H1 (cell line): ENCODE results near the gene CCDC78. TPM values are rescaled to one million over a fixed set of nuclear protein-coding genes. Genes with fewer than 3 reads are reported as not detected.

Experiments used
- CTCF ChIA-PET: fragments of 300-600 bp; sonication (Branson Sonifier 250); formaldehyde crosslinking; loops from one replicate; lab custom pipeline; 2021; ENCODE audit not compliant: partially characterized antibody; lab: Charles Lee
- POLR2A ChIA-PET: fragments of 300-600 bp; sonication (Branson Sonifier 250); formaldehyde crosslinking; loops from one replicate; lab custom pipeline; 2021; ENCODE audit warnings: inconsistent platforms; ENCODE audit not compliant: partially characterized antibody; lab: Charles Lee
- DNase-seq, 2 experiments: peaks; one replicate each; pipeline versions ENCODE4 v3.0.0 to v3.0.0-alpha.2; 2010 to 2022; ENCODE audit warnings: low spot score in 2 of 2, low read depth in 1 of 2, mixed read lengths in 1 of 2
- FAIRE-seq: peaks from 2 replicates; lab custom pipeline; 2011; peaks lifted over from hg19 to GRCh38; lab: Jason Lieb, UNC
- H2AFZ ChIP-seq: 2 replicates; pipeline ENCODE4 v1.8.1; 2012; ENCODE audit warnings: low read length, inconsistent platforms
- H2AK5ac ChIP-seq: 2 replicates; pipeline ENCODE4 v1.6.1; 2013; ENCODE audit warnings: low read depth, low read length
- H2BK120ac ChIP-seq: replicated peaks from 2 replicates; pipeline ENCODE3; 2013; ENCODE audit warnings: low read depth, low read length, inconsistent platforms
- H2BK12ac ChIP-seq: 2 replicates; pipeline ENCODE4 v1.6.1; 2013; ENCODE audit warnings: low read depth, low read length
- H2BK15ac ChIP-seq: 2 replicates; pipeline ENCODE4 v1.6.1; 2013; ENCODE audit warnings: low read length
- H2BK20ac ChIP-seq: 2 replicates; pipeline ENCODE4 v1.6.1; 2013; ENCODE audit warnings: low read length
- H2BK5ac ChIP-seq: 2 replicates; pipeline ENCODE4 v1.6.1; 2013; ENCODE audit warnings: low read depth, low read length
- H3K14ac ChIP-seq: 2 replicates; pipeline ENCODE4 v1.6.1; 2013; ENCODE audit warnings: inconsistent platforms; ENCODE audit not compliant: insufficient read length
- H3K18ac ChIP-seq: 2 replicates; pipeline ENCODE4 v1.6.1; 2013; ENCODE audit warnings: low read length; ENCODE audit errors: extremely low read depth
- H3K23ac ChIP-seq: 2 replicates; pipeline ENCODE4 v1.6.1; 2013; ENCODE audit warnings: inconsistent platforms; ENCODE audit not compliant: insufficient read length
- H3K23me2 ChIP-seq: 2 replicates; pipeline ENCODE4 v1.6.1; 2013; ENCODE audit warnings: low read depth, low read length
- H3K27ac ChIP-seq: 2 replicates; pipeline ENCODE4 v1.6.1; 2011; ENCODE audit warnings: low read depth, low read length, inconsistent platforms
- H3K27me3 ChIP-seq, 4 experiments: replicated peaks in 1 of 4; 1 replicate in 1 of 4; 2 replicates in 3 of 4; pipeline versions ENCODE4 v1.6.1 to v1.8.1; 2011 to 2013; ENCODE audit warnings: low read length in 3 of 4, mild to moderate bottlenecking in 3 of 4, inconsistent platforms in 2 of 4, mixed read lengths in 2 of 4, moderate library complexity in 1 of 4; ENCODE audit not compliant: control insufficient read depth in 3 of 4, insufficient read depth in 3 of 4; ENCODE audit errors: extremely low read depth in 1 of 4
- H3K36me3 ChIP-seq, 4 experiments: 2 replicates each; pipeline versions ENCODE4 v1.6.1 to v1.8.1; 2011 to 2013; ENCODE audit warnings: mild to moderate bottlenecking in 4 of 4, low read length in 3 of 4, moderate library complexity in 2 of 4, control low read depth in 1 of 4, inconsistent platforms in 1 of 4; ENCODE audit not compliant: insufficient read depth in 4 of 4, control insufficient read depth in 2 of 4
- H3K4ac ChIP-seq: replicated peaks from 2 replicates; pipeline ENCODE3; 2013; ENCODE audit warnings: low read length, low read depth, mixed read lengths, inconsistent platforms; ENCODE audit not compliant: insufficient read length
- H3K4me1 ChIP-seq, 4 experiments: replicated peaks in 1 of 4; 1 replicate in 1 of 4; 2 replicates in 3 of 4; pipeline versions ENCODE4 v1.6.1 to v1.8.1; 2011 to 2013; ENCODE audit warnings: low read length in 3 of 4, inconsistent platforms in 2 of 4, mixed read lengths in 1 of 4; ENCODE audit not compliant: insufficient read depth in 4 of 4, control insufficient read depth in 3 of 4
- H3K4me2 ChIP-seq, 2 experiments: 2 replicates each; pipeline versions ENCODE4 v1.6.1 to v1.8.1; 2011 to 2013; ENCODE audit warnings: low read depth in 2 of 2, low read length in 2 of 2, control low read depth in 1 of 2, inconsistent platforms in 1 of 2, mild to moderate bottlenecking in 1 of 2; ENCODE audit not compliant: insufficient read depth in 1 of 2
- H3K4me3 ChIP-seq, 4 experiments: fragments of 200-600, 300-600 bp in 1 of 4; sonication (generic), shearing (Covaris generic), sonication (Bioruptor Twin) in 1 of 4; 2 replicates each; pipeline versions ENCODE4 v1.5.1 to v1.8.1; 2011 to 2016; ENCODE audit warnings: low read length in 4 of 4, low read depth in 3 of 4, control low read depth in 2 of 4, inconsistent platforms in 2 of 4, mild to moderate bottlenecking in 2 of 4, mixed read lengths in 1 of 4, moderate library complexity in 1 of 4; ENCODE audit not compliant: insufficient read depth in 2 of 4; ENCODE audit errors: extremely low read depth in 1 of 4
- H3K56ac ChIP-seq: replicated peaks from 2 replicates; pipeline ENCODE3; 2013; ENCODE audit warnings: low read depth, mild to moderate bottlenecking, mixed read lengths, low read length, inconsistent platforms; ENCODE audit not compliant: insufficient read length
- H3K79me1 ChIP-seq: 2 replicates; pipeline ENCODE4 v1.6.1; 2013; ENCODE audit warnings: low read depth, low read length, control low read depth
- H3K79me2 ChIP-seq, 2 experiments: 2 replicates each; pipeline versions ENCODE4 v1.6.1 to v1.8.1; 2012 to 2013; ENCODE audit warnings: low read length in 2 of 2, mild to moderate bottlenecking in 2 of 2, inconsistent platforms in 1 of 2; ENCODE audit not compliant: insufficient read depth in 2 of 2, control insufficient read depth in 1 of 2
- H3K9ac ChIP-seq, 4 experiments: replicated peaks in 1 of 4; 1 replicate in 1 of 4; 2 replicates in 3 of 4; pipeline versions ENCODE4 v1.6.1 to v1.8.1; 2011 to 2013; ENCODE audit warnings: low read depth in 3 of 4, low read length in 3 of 4, control low read depth in 2 of 4, mild to moderate bottlenecking in 2 of 4, moderate library complexity in 2 of 4, inconsistent platforms in 1 of 4; ENCODE audit errors: extremely low read depth in 1 of 4
- H3K9me3 ChIP-seq, 2 experiments: 2 replicates each; pipeline versions ENCODE4 v1.6.1 to v1.8.1; 2012 to 2013; ENCODE audit warnings: mild to moderate bottlenecking in 2 of 2, moderate library complexity in 2 of 2, control low read depth in 1 of 2, inconsistent platforms in 1 of 2, low read depth in 1 of 2, low read length in 1 of 2, mixed read lengths in 1 of 2; ENCODE audit not compliant: insufficient read depth in 2 of 2
- H4K20me1 ChIP-seq, 2 experiments: replicated peaks in 1 of 2; 2 replicates each; pipeline versions ENCODE3 to v1.8.1; 2011 to 2013; ENCODE audit warnings: inconsistent platforms in 2 of 2, low read length in 2 of 2, mild to moderate bottlenecking in 1 of 2; ENCODE audit not compliant: insufficient read depth in 2 of 2, control insufficient read depth in 1 of 2
- H4K5ac ChIP-seq: 2 replicates; pipeline ENCODE4 v1.6.1; 2013; ENCODE audit warnings: low read length, low read depth, mixed read lengths, inconsistent platforms; ENCODE audit not compliant: insufficient read length
- H4K8ac ChIP-seq: 2 replicates; pipeline ENCODE4 v1.8.0; 2013; ENCODE audit warnings: mild to moderate bottlenecking, moderate library complexity, low read length, inconsistent platforms; ENCODE audit not compliant: insufficient read depth; ENCODE audit errors: extremely low read depth
- H4K91ac ChIP-seq: replicated peaks from 2 replicates; pipeline ENCODE3; 2013; ENCODE audit warnings: low read length, mixed read lengths, inconsistent platforms; ENCODE audit not compliant: insufficient read length
- BRCA1 ChIP-seq: IDR thresholded peaks from 2 replicates; pipeline ENCODE4 v1.6.1; 2012; ENCODE audit warnings: low read depth, low read length, improper control_type of control experiment
- JUN ChIP-seq: IDR thresholded peaks from 2 replicates; pipeline ENCODE4 v1.6.1; 2011; ENCODE audit warnings: low read depth, mild to moderate bottlenecking, improper control_type of control experiment, low read length
- KDM1A ChIP-seq: fragments of 200-600, 300-600 bp; sonication (generic); IDR thresholded peaks from 2 replicates; pipeline ENCODE4 v1.7.1; 2016; ENCODE audit warnings: mild to moderate bottlenecking, low read length, borderline replicate concordance
- KDM5A ChIP-seq: fragments of 200-600 bp; IDR thresholded peaks from 2 replicates; pipeline ENCODE4 v1.7.1; 2012; ENCODE audit warnings: mild to moderate bottlenecking, low read length, inconsistent platforms, mixed read lengths
- MAFK ChIP-seq: IDR thresholded peaks from 2 replicates; pipeline ENCODE4 v1.6.1; 2012; ENCODE audit warnings: low read depth, mild to moderate bottlenecking, improper control_type of control experiment, low read length
- RAD21 ChIP-seq, 2 experiments: IDR thresholded peaks in 1 of 2; conservative IDR thresholded peaks in 1 of 2; 2 replicates each; pipeline ENCODE4 v1.6.1; 2011; ENCODE audit warnings: low read depth in 2 of 2, low read length in 2 of 2, improper control_type of control experiment in 1 of 2, inconsistent platforms in 1 of 2, mild to moderate bottlenecking in 1 of 2, moderate library complexity in 1 of 2
- SIRT6 ChIP-seq: IDR thresholded peaks from one replicate; pipeline ENCODE4 v1.7.1; 2012; ENCODE audit warnings: low read length, inconsistent platforms
- SIX5 ChIP-seq: IDR thresholded peaks from 2 replicates; pipeline ENCODE4 v1.6.1; 2011; ENCODE audit warnings: mild to moderate bottlenecking, low read depth, low read length
- USF2 ChIP-seq: IDR thresholded peaks from 2 replicates; pipeline ENCODE4 v1.6.1; 2011; ENCODE audit warnings: low read length, improper control_type of control experiment
- WGBS, 2 experiments: shearing (Covaris generic) in 1 of 2; methylation state at CpG; one replicate each; pipeline versions ENCODE4 v1.1.6 to v1.1.7; 2013 to 2015; ENCODE audit warnings: low lambda C conversion rate in 2 of 2, mixed read lengths in 2 of 2, inconsistent platforms in 1 of 2, low coverage in 1 of 2, missing lambda C conversion rate in 1 of 2; ENCODE audit not compliant: insufficient replicate concordance in 2 of 2, insufficient coverage in 1 of 2, insufficient read length in 1 of 2; ENCODE audit errors: extremely low coverage in 1 of 2, missing lambda C conversion rate in 1 of 2; 5-methylcytosine and 5-hydroxymethylcytosine counted together
- polyA plus RNA-seq, 7 experiments: library from polyadenylated mRNA; depleted of rRNA in 3 of 7; stranded (reverse) in 5 of 7; unstranded in 2 of 7; fragments of >200 nt in 5 of 7; fragments of 200-250 nt in 2 of 7; gene quantifications; 1 replicate in 5 of 7; 2 replicates in 1 of 7; 4 replicates in 1 of 7; pipeline versions ENCODE4 v1.2.1 to v1.2.3, GENCODE V29; 2011 to 2013; ENCODE audit warnings: missing spikeins in 2 of 7, mixed read lengths in 2 of 7
- total RNA-seq: library from RNA; stranded (reverse); fragmentation: NEBNext Ultra II Directional; extraction: Animal tissue kit (Norgen Biotek cat#: 25700); gene quantifications from 2 replicates; pipeline ENCODE4 v1.2.1, GENCODE V29; 2021

Gene CCDC78
- total and polyA plus RNA-seq, 2 of the 8 experiments (the other 6 are each of a cell fraction or from before 2014, with no cell fraction given): 7.1 to 8.5 TPM

- Histone ChIP-seq H3K18ac (no peak overlapping the region; the same call in 1 of the 2 replicates), H2AFZ (no peak overlapping the region), H4K5ac (no peak overlapping the region), H3K27me3 (no peaks in the 10 kb centered on the region), H4K91ac (no peak overlapping the region), H2BK15ac (peak overlapping the region; percentile 98), H3K4ac (no peak overlapping the region)
- FAIRE-seq: no peak
- CTCF ChIA-PET: interaction anchor here (0.5 to 5.0 kb wide), 7 partner anchors 14 to 184 kb away, joined by 3 to 38 read pairs (median 4); partner anchors contain the start of gene CIAO3
- TF ChIP-seq MAFK (no peak), BRCA1 (no peak), SIRT6 (no peak), JUN (no peak), SIX5 (no peak), RAD21 (IDR thresholded peaks at IDR 0.05 in 1 of 2, conservative IDR thresholded peaks at IDR 0.05 in 1 of 2; ENCODE audit: low read depth in 2 of 2, low read length in 2 of 2) (no peak), USF2 (no peak), KDM5A (no peak), KDM1A (peak; percentile 52; the same call in 1 of the 2 replicates)
- TF ChIP-seq, all 59 proteins: peak for 1
- H3K23me2 ChIP-seq: no peaks in the 10 kb centered on the region; the same call in 1 of the 2 replicates
- no peak overlapping the region for H3K56ac ChIP-seq
- no peak overlapping the region for H3K9ac ChIP-seq
- no peaks in the 10 kb centered on the region for H4K20me1 ChIP-seq
- no peak overlapping the region for H3K4me2 ChIP-seq
- no peak overlapping the region for H3K23ac ChIP-seq
- H3K4me1 ChIP-seq: peaks cover 0 to 6% (median 2%) of the 10 kb centered on the region in 4 experiments; a peak in 4 of 7 replicates
- no peaks in the 10 kb centered on the region for H3K9me3 ChIP-seq
- H3K79me1 ChIP-seq: no peaks in the 10 kb centered on the region
- no peak overlapping the region for H3K27ac ChIP-seq
- no peak overlapping the region for H3K14ac ChIP-seq
- no peak overlapping the region for H3K4me3 ChIP-seq
- 84% methylated on average over 14 of the region's 21 CpGs; no CpG with 5 or more reads in 1 of the 2 experiments for WGBS, 2 experiments
- no peak overlapping the region for H2BK20ac ChIP-seq
- POLR2A ChIA-PET: interaction anchor here (0.9 to 1.4 kb wide), 4 partner anchors 10 to 43 kb away, joined by 3 to 5 read pairs (median 4); partner anchors contain the start of gene ANTKMT
- DNase-seq: no peak
- no peaks in the 10 kb centered on the region for H3K79me2 ChIP-seq
- H3K36me3 ChIP-seq: no peaks in the 10 kb centered on the region
- peak overlapping the region; percentile 81; the same call in 1 of the 2 replicates for H2BK12ac ChIP-seq
- no peak overlapping the region for H2BK120ac ChIP-seq
- 0 out of 2 replicates have a peak overlapping the region, but pooled peaks have one; percentile 86 for H4K8ac ChIP-seq
- H2AK5ac ChIP-seq: peak overlapping the region; percentile 10; the same call in 1 of the 2 replicates
- peak overlapping the region; percentile 68 for H2BK5ac ChIP-seq
Observed at GRCh38 chr16:763369-764183, 37.3 kb upstream of the CCDC78 start.
